Measurements from ENCODE around the gene NKAP. TPM values are rescaled to one million over a fixed set of nuclear protein-coding genes. Genes with fewer than 3 reads are reported as not detected.

NKAP gene
- total RNA-seq, 1 experiment from 2014 or later, result 9.3 TPM

GRCh38 chrX:119871245-119871598 lies 72.3 kb downstream of the NKAP start:
- CTCF ChIA-PET, result no interaction called here
- intact Hi-C loops (cut with micrococcal nuclease; ENCODE audit: unreplicated experiment), result loop anchor here (1.0 to 5.0 kb wide), 2 partner anchors 18 to 79 kb away; partner anchors contain the start of gene RPL39
- TF ChIP-seq CTCF (conservative IDR thresholded peaks at IDR 0.05; ENCODE audit: low read depth, low read length), result no peak
- TF ChIP-seq EZH2 (IDR thresholded peaks at IDR 0.05; ENCODE audit: borderline replicate concordance, low read depth, low read length, poor library complexity, severe bottlenecking), result no peak
- no peaks in the 10 kb centered on the region for H3K27me3 ChIP-seq (replicated peaks; ENCODE audit: insufficient read depth, low read depth, low read length, poor library complexity)
- H3K4me3 ChIP-seq (ENCODE audit: low read depth, low read length, poor library complexity, severe bottlenecking), result peak overlapping the region; percentile 89
- H3K27ac ChIP-seq (ENCODE audit: low read depth, low read length, poor library complexity, severe bottlenecking), result peak overlapping the region; percentile 93
- TSS peak; percentile 87 for BruUV-seq (replicated peaks)
- DNase-seq (ENCODE audit: low spot score), result peak; percentile 10
- no peaks in the 10 kb centered on the region for H3K9me3 ChIP-seq (ENCODE audit: low read depth, low read length, poor library complexity, severe bottlenecking)
- no peaks in the 10 kb centered on the region for H3K4me1 ChIP-seq (ENCODE audit: insufficient read depth, low read length, poor library complexity, severe bottlenecking)
- POLR2A ChIA-PET (ENCODE audit: low non-redundant PET), result interaction anchor here (1.4 kb wide), 1 partner anchor 80 kb away, joined by 4 read pairs; the partner anchor contains the start of gene RPL39
- H3K36me3 ChIP-seq (ENCODE audit: insufficient read depth, low read length, poor library complexity, severe bottlenecking), result peaks cover 7% of the 10 kb centered on the region

Other genes with a start within 250 kb of the NKAP start
- gene SOWAHD, start 185.2 kb downstream of the NKAP start, total RNA-seq (2021), result 0.20 TPM in 1 of 2 replicates, not detected in the other
- gene RPL39, start 152.1 kb downstream of the NKAP start, total RNA-seq (2021), result 1,626 and 1,742 TPM in 2 replicates
- gene UPF3B, start 90.8 kb downstream of the NKAP start, total RNA-seq (2021), result 22.6 and 23.4 TPM in 2 replicates
- 15.2 and 18.1 TPM in 2 replicates for gene RNF113A, start 72.0 kb downstream of the NKAP start, total RNA-seq (2021)
- gene NDUFA1, start 71.9 kb downstream of the NKAP start, total RNA-seq (2021), result 111 and 123 TPM in 2 replicates
- not detected in 2 replicates for gene AKAP14, start 47.9 kb downstream of the NKAP start, total RNA-seq (2021)
- gene RHOXF2B, start 133.9 kb upstream of the NKAP start, total RNA-seq (2021), result not detected in 2 replicates
- not detected in 2 replicates for gene RHOXF1, start 172.2 kb upstream of the NKAP start, total RNA-seq (2021)
- not detected in 2 replicates for gene RHOXF2, start 214.9 kb upstream of the NKAP start, total RNA-seq (2021)

All from A673 (cell line).